ENCODE results near the gene IRAK2.

- TF ChIP-seq POLR2A (IDR thresholded peaks at IDR 0.05) (no peak), CTCF (IDR thresholded peaks at IDR 0.05) (no peak)
Measured at GRCh38 chr3:10229576-10229975, 64.9 kb downstream of the IRAK2 start.

Measured in right lobe of liver (tissue), 4 donors.